WERI-Rb-1 (cell line): ENCODE results near the gene CYP4A22.

ENCODE experiments used
- DNase-seq: peaks from one replicate; pipeline ENCODE4 v3.0.0-alpha.2; 2020
- H3K27ac ChIP-seq: fragments of 250-450 bp; sonication (Bioruptor Pico); 2 replicates; pipeline ENCODE4 v1.5.1; 2020; ENCODE audit warnings: mild to moderate bottlenecking, moderate library complexity
- H3K27me3 ChIP-seq: fragments of 250-450 bp; sonication (Bioruptor Pico); 2 replicates; pipeline ENCODE4 v1.5.1; 2021; ENCODE audit warnings: mild to moderate bottlenecking, low read depth, moderate library complexity; ENCODE audit not compliant: insufficient read depth, severe bottlenecking
- H3K36me3 ChIP-seq: fragments of 250-450 bp; sonication (Bioruptor Pico); 2 replicates; pipeline ENCODE4 v1.5.1; 2020; ENCODE audit warnings: mild to moderate bottlenecking, moderate library complexity
- H3K4me3 ChIP-seq: 2 replicates; pipeline ENCODE4 v1.5.1; 2011; ENCODE audit warnings: low read depth, mild to moderate bottlenecking, control low read depth, low read length
- H3K9me3 ChIP-seq: fragments of 250-450 bp; sonication (Bioruptor Pico); 2 replicates; pipeline ENCODE4 v1.5.1; 2021; ENCODE audit warnings: mild to moderate bottlenecking, moderate library complexity; ENCODE audit not compliant: severe bottlenecking
- TF ChIP-seq, protein P1 (sequence below): IDR thresholded peaks from 2 replicates; pipeline ENCODE4 v1.5.1; 2011; ENCODE audit warnings: low read depth, mild to moderate bottlenecking, control low read depth, inconsistent platforms, low read length

CYP4A22 gene

DNA sequence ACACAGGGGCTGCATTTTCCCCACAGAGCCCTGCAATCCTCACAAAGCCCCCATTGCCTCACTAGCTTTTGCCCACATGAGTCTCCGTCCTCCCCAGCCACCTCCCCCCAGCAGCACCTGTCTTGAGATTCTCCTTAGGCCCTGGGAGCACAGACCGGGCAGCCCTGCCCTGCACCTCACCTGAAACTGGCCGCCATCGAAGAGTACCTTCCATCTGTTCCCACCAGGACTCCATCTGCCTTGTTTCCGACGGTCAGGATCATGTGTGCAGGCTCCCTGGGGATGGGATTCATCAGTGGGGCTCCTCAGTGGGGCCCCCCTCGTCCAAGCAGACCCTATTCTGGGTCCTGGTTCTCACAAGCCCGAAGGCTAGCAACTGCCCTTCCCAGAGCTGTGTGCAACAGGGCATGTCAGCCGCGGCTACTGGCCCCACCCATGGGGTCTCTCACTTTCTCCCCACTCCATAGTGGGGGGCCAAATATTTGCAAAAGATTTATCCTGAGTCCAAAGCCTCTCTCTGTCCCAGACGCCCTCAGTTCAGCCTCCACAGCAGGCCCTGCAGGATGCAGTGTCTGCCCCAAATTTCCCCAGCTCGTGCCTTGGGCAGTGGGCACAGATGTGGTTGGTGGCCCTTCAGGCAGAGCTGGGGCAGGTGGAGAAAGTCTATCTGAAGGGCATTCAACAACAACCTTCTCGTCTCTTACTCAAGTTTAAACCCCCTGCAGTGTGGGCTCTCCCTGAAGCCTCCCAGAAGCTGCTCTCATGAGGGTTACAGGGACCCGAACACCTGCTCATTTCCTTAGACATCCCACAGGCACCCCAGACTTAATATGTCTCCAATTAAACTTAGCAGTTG lies 47.8 kb downstream of the CYP4A22 start:
- no peaks in the 10 kb centered on the region for H3K9me3 ChIP-seq
- TF ChIP-seq, protein P1, sequence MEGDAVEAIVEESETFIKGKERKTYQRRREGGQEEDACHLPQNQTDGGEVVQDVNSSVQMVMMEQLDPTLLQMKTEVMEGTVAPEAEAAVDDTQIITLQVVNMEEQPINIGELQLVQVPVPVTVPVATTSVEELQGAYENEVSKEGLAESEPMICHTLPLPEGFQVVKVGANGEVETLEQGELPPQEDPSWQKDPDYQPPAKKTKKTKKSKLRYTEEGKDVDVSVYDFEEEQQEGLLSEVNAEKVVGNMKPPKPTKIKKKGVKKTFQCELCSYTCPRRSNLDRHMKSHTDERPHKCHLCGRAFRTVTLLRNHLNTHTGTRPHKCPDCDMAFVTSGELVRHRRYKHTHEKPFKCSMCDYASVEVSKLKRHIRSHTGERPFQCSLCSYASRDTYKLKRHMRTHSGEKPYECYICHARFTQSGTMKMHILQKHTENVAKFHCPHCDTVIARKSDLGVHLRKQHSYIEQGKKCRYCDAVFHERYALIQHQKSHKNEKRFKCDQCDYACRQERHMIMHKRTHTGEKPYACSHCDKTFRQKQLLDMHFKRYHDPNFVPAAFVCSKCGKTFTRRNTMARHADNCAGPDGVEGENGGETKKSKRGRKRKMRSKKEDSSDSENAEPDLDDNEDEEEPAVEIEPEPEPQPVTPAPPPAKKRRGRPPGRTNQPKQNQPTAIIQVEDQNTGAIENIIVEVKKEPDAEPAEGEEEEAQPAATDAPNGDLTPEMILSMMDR, result no peak
- H3K27ac ChIP-seq, result no peak overlapping the region
- no peaks in the 10 kb centered on the region for H3K27me3 ChIP-seq
- no peak overlapping the region for H3K4me3 ChIP-seq
- no peak for DNase-seq
- H3K36me3 ChIP-seq, result no peaks in the 10 kb centered on the region

DNA sequence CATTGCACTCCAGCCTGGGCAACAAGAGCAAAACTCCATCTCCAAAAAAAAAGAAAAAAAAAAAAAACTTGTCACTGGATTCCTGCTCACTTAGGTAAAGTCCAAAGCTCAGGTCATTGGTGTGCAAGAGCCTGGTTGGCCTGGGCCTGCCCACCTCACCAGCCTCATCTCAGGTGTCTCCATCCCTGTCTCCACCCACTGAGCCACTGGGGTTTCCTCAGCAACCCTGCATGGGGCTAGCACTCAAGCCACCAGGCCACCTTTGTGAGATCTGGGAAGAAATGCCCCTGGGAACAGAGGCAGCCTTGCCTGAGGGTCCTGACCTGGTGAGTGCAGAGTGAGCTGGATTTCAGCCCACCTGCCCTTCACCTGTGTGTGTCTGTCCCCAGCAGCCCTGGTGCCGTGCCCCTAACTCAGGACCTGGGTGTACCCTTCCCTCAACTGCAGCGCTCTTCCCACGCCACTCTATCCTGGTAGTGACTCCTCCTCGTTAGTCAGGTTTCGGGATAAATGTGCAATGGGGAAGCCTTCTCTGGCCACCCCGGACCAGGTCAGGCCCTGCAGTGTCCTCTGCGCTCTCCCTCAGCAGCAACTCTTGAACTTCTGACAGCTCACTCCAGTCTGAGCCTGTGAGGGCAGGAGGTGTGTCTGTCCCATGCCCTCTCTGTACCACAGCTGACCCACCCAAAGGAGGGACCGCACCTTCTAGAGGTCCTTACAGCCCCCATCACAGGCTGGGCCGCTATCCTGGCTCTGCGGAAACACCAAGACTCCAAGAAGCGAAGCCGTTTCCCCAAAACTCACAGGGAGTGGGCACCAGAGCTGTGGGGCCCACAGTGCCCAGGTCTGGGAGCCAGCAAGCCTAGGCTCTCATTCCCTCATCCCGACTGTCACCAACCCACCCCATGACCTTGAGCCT lies 49.3 kb downstream of the CYP4A22 start:
- Histone ChIP-seq H3K9me3 (no peaks in the 10 kb centered on the region), H3K36me3 (no peaks in the 10 kb centered on the region), H3K27me3 (no peaks in the 10 kb centered on the region), H3K4me3 (no peak overlapping the region), H3K27ac (no peak overlapping the region)
- TF ChIP-seq, protein P1, result no peak
- DNase-seq, result no peak

DNA sequence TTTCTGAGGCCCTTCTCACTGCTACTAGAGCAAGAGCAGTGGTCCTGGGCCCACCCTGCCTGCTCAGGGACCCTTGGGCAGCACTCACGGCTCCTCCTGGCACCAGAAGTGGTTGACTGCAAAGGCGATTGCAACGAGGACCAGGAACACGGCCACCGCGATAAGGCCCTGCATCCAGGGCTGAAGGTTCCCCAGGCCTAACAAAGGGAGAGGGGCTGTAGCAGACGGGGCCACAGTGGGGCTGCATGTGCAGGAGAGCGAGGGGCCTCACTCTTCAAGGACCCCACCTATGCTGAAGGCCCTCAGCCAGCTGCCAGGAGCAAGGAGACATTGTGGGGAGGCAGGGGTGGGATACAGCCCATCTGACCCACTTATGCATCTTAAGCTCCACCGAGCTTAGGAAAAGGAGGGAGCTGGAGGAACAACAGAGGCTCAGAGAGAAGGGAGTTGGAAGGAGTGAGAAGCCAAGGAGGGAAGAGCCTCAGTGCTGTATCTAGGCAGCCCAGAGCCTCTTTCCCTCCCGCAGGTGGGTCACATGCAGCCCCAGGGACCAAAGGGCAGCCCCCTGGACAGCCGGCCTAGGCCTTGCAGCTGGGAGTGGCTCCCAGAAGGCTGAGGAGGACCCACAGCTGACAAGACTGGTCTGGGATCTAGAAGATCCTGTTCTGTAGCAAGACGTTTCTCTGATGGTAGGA lies 50.1 kb downstream of the CYP4A22 start:
- no peak overlapping the region for H3K4me3 ChIP-seq
- DNase-seq, result no peak
- no peaks in the 10 kb centered on the region for H3K36me3 ChIP-seq
- TF ChIP-seq, protein P1, result no peak
- H3K9me3 ChIP-seq, result no peaks in the 10 kb centered on the region
- H3K27me3 ChIP-seq, result no peaks in the 10 kb centered on the region
- no peak overlapping the region for H3K27ac ChIP-seq

DNA sequence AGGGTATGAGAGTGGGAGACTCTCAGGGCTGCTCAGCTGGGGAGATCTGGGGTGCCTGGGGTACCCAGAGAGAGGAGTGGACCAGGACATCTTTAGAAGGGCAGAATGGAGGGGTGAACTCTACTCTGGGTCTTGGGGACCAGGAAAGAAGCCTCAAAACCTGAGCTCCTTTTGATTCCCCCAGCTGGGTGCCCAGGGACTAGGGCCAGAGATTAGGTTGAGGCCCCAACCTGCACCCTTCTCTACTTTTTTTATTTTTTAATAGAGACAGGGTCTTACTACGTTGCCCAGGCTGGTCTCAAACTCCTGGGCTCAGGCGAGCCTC lies 50.6 kb downstream of the CYP4A22 start:
- TF ChIP-seq, protein P1, result no peak
- no peaks in the 10 kb centered on the region for H3K9me3 ChIP-seq
- no peaks in the 10 kb centered on the region for H3K27me3 ChIP-seq
- no peaks in the 10 kb centered on the region for H3K36me3 ChIP-seq
- no peak overlapping the region for H3K4me3 ChIP-seq
- no peak overlapping the region for H3K27ac ChIP-seq
- DNase-seq, result no peak

DNA sequence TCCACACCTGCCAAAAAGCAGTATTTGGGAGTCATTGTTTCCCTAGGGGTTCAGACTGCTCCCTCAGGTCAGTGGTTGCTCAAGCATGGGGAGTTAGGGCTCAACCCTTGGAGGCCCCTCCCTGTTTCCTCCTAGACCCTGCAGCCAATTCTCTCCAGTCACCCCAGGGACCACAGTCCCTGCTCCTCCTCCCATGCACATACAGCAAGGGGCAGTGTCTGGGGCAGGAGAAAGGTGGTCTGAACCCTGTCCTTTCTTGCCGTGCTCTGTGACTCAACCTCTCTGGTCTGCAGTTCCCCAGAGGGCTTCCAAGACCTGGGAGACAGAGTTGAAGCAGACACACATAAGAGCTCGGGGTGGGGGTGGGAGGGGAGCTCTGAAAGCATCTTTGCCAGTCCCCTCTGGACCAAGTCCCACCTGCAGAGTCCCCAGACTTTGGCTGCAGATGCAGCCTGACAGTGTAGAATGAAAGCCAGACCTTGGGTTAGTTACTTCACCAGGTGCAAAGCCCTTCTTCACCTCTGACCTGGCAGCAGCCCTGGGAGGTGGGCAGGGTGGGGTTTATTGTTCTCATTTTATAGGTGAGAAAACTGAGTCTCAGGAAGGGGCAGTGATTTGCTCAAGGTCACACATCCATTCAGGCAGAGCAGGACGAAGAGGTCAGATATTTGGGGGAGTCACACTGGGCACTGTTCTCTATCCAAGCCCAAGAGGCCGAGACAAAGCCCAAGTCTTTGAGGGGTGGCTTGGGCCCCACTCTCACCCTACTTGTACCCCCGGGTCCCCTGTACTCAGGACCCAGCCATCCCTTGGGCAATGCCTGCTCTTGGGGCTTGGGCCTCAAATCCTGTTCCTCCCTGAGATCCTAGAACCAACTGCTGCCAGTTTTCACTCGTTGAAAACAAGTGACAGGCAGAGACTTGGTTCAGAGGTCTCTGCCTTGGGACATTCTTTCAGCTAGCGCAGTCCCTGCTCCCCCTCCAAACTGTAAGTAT lies 51.8 kb downstream of the CYP4A22 start:
- no peaks in the 10 kb centered on the region for H3K9me3 ChIP-seq
- H3K36me3 ChIP-seq, result no peaks in the 10 kb centered on the region
- H3K27me3 ChIP-seq, result no peaks in the 10 kb centered on the region
- H3K4me3 ChIP-seq, result no peak overlapping the region
- TF ChIP-seq, protein P1, result no peak
- no peak overlapping the region for H3K27ac ChIP-seq
- DNase-seq, result no peak
